Astrocyte of the spinal cord (primary cell): ENCODE measurements around the gene DOK5.

Experiments used
- DNase-seq: peaks from one replicate; pipeline ENCODE4 v3.0.0; 2011; ENCODE audit warnings: low read depth, low spot score
- H3K4me3 ChIP-seq: 2 replicates; pipeline ENCODE4 v1.5.1; 2011; ENCODE audit warnings: low read depth, mild to moderate bottlenecking, low read length, moderate library complexity
- CTCF ChIP-seq: IDR thresholded peaks from 2 replicates; pipeline ENCODE4 v1.5.1; 2012; ENCODE audit warnings: low read depth, mild to moderate bottlenecking, low read length, inconsistent platforms
- in situ Hi-C: cut with HindIII; loops from 2 replicates; pipeline ENCODE4 v1.10.0; 2017; ENCODE audit warnings: low sequenced_read_pairs

The DOK5 gene

GRCh38 chr20:54515793-54516628, 40.6 kb downstream of the DOK5 start:
- no peak for TF ChIP-seq CTCF
- no peak for DNase-seq
- no peak overlapping the region for H3K4me3 ChIP-seq
- in situ Hi-C loops, result no loop called here

DNA sequence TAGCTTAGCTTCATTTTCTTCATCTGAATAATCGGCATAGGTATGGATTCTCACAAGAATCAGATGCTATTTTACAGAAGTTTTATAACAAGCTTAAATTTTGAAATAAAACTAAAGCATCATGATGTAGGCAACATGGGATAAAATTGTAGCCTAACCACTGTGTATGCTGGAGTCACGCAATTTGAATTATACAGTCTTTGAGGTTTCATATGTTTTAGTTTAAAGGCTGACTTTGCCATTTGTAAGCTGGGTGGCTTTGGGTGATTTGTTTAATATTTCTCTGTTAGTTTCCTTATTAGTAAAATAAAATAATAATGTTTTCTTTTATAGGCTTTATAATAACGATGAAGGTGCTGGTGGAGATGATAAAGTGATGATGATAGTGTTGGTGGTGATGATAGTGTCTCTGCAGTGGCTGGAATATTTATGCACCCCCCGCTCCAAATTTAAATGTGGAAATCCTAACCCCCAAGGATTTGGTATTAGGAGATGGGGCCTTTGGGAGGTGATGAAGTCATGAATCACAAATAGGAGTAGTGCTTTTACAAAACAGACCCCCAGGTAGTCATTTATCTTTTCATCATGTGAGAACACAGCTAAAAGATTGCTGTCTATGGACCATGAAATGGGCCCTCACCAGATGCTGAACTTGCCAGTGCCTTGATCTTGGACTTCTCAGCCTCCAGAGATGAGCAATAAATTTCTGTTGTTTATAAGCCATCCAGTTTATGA, 42.0 kb downstream of the DOK5 start:
- no peak for TF ChIP-seq CTCF
- H3K4me3 ChIP-seq, result no peak overlapping the region
- in situ Hi-C loops, result no loop called here
- no peak for DNase-seq

DNA sequence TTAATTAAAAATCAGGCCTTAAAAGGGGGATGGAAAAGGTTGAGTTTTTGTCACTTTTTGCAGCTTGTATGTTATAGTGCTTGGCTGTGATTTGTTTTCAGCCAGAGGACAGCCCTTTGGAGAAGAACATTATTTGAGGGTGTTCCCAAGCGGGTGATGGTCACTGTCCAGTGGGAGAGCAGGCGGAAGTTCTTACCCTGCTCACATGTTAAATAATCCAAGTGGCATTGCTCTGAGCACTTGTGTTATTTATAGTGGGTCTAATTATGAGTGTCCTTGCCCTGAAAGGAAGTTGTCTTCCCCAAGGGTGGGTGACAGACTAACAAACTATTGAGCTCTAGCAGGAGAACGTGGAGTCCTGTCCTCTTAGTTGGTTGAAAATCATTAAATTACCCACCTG, 49.5 kb downstream of the DOK5 start:
- in situ Hi-C loops, result no loop called here
- no peak for DNase-seq

DNA sequence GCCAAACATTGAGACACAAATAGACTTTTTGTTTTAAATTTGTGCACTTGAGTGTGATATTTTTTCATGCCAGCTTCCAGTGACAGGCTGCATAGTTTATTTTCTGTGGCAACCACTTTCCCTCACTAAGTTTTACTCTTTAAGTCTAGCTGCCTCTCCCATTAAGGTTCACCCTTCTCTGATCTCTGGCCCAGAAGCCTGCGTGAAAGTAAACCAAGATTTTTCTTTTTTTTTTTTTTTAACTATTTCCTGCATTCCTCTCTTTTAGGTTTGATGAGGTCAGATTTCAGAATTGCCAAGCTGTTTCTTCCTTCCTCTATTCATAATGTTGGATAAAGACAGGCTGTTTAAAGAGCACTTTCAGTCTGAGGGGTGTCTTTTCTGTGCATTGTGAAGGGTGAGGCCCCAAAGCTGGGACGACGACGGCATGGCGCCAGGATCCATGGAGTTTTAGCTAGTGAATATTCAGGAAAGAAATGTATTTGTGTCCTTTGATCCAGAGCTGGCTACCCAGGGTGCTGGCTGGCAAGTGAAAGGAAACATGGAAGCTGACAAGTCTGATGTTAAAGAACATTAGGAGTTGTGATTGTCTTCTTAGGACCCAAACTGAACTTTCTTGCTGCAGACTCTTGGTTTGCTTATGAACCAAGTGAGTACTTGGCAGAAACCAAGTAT, 50.7 kb downstream of the DOK5 start:
- DNase-seq, result no peak
- in situ Hi-C loops, result no loop called here

More for the DNA sequence above, 49.5 kb downstream of the DOK5 start:
- no peak for TF ChIP-seq CTCF
- H3K4me3 ChIP-seq, result no peak overlapping the region

GRCh38 chr20:54526801-54527200, 51.4 kb downstream of the DOK5 start:
- H3K4me3 ChIP-seq, result no peak overlapping the region
- DNase-seq, result no peak
- TF ChIP-seq CTCF, result no peak
- in situ Hi-C loops, result no loop called here

More for the DNA sequence above, 50.7 kb downstream of the DOK5 start:
- H3K4me3 ChIP-seq, result no peak overlapping the region
- no peak for TF ChIP-seq CTCF

- DNase-seq, result no peak
- H3K4me3 ChIP-seq, result no peak overlapping the region
- in situ Hi-C loops, result no loop called here
- TF ChIP-seq CTCF, result no peak
Observed at GRCh38 chr20:54532573-54532972, 57.2 kb downstream of the DOK5 start.
